ENCODE results near the gene PTPN9. TPM values are rescaled to one million over a fixed set of nuclear protein-coding genes. Genes with fewer than 3 reads are reported as not detected.

PTPN9 gene
- 15.8 and 23.9 TPM in 2 replicates for total RNA-seq

GRCh38 chr15:75578948-75579920, at the start of gene PTPN9:
PTPN9 (minus strand) TSS chr15:75579315; CDS start chr15:75578776, 539 bp downstream.

GRCh38 chr15:75625542-75626347, 46.6 kb upstream of the PTPN9 start, which contains the start of gene SNUPN:
SNUPN (minus strand) TSS chr15:75625725; CDS start chr15:75621051, 4,674 bp downstream.

GRCh38 chr15:75451674-75452363, 127.3 kb downstream of the PTPN9 start, which contains the start of gene SIN3A:
SIN3A (minus strand) TSS chr15:75451690; CDS start chr15:75430375, 21,315 bp downstream.

Small RNA genes lying within 50 kb of the gene (small RNA-seq; reads per million reads assigned to genes)
- gene AC105036.1 (not detected), gene AC105036.2 (not detected)

Other genes with a start within 250 kb of the PTPN9 start
- gene COMMD4, start 243.3 kb downstream of the PTPN9 start, total RNA-seq, result 61.8 and 73.1 TPM in 2 replicates
- gene NEIL1, start 232.3 kb downstream of the PTPN9 start, total RNA-seq, result 2.0 and 2.9 TPM in 2 replicates
- 144 and 174 TPM in 2 replicates for gene MAN2C1, start 210.7 kb downstream of the PTPN9 start, total RNA-seq
- 25.0 and 33.0 TPM in 2 replicates for gene SIN3A, start 127.6 kb downstream of the PTPN9 start, total RNA-seq
- 29.3 and 36.7 TPM in 2 replicates for gene SNUPN, start 46.4 kb upstream of the PTPN9 start, total RNA-seq
- gene IMP3, start 60.9 kb upstream of the PTPN9 start, total RNA-seq, result 79.6 and 88.6 TPM in 2 replicates
- gene SNX33, start 68.6 kb upstream of the PTPN9 start, total RNA-seq, result 22.5 and 22.8 TPM in 2 replicates
- 14.3 and 62.6 TPM in 2 replicates for gene CSPG4, start 133.5 kb upstream of the PTPN9 start, total RNA-seq

Measured in subcutaneous preadipocyte (primary cell).